SK-N-SH (cell line): ENCODE measurements around the gene SRD5A3. TPM values are rescaled to one million over a fixed set of nuclear protein-coding genes. Genes with fewer than 3 reads are reported as not detected.

Source experiments
- CTCF ChIA-PET: fragments of 300-600, 350-600 bp; formaldehyde crosslinking; extraction: SDS; loops from one replicate; lab custom pipeline; 2021; lab: Yijun Ruan, JAX
- POLR2A ChIA-PET: fragments of 350-600 bp; sonication (Branson Sonifier 250); formaldehyde crosslinking; extraction: SDS; loops from one replicate; lab custom pipeline; 2020; ENCODE audit warnings: antibody characterized with exemption, inconsistent platforms; lab: Yijun Ruan, JAX
- DNase-seq: peaks from one replicate; pipeline ENCODE4 v3.0.0; 2012
- H2AFZ ChIP-seq: fragments of 200-600 bp; sonication (generic); 2 replicates; pipeline ENCODE4 v1.8.1; 2016; ENCODE audit warnings: antibody characterized with exemption, mild to moderate bottlenecking, low read depth
- H3F3A ChIP-seq: fragments of 200-600 bp; sonication (generic); replicated peaks from 2 replicates; pipeline ENCODE3; 2016; ENCODE audit warnings: antibody characterized with exemption, mild to moderate bottlenecking; ENCODE audit not compliant: insufficient read depth
- H3K27ac ChIP-seq, 2 experiments: fragments of 200-500 bp in 1 of 2; fragments of 200-600 bp in 1 of 2; sonication (Bioruptor generic) in 1 of 2; sonication (generic), shearing (Covaris generic) in 1 of 2; 2 replicates each; pipeline versions ENCODE4 v1.5.1 to v1.6.1; 2014 to 2016; ENCODE audit warnings: low read depth in 2 of 2, inconsistent platforms in 1 of 2, low read length in 1 of 2, mild to moderate bottlenecking in 1 of 2, mixed read lengths in 1 of 2
- H3K27me3 ChIP-seq: fragments of 200-600 bp; sonication (generic), shearing (Covaris generic); 2 replicates; pipeline ENCODE4 v1.6.1; 2016; ENCODE audit warnings: mixed run types; ENCODE audit not compliant: insufficient read depth
- H3K36me3 ChIP-seq, 2 experiments: fragments of 200-500 bp in 1 of 2; fragments of 200-600 bp in 1 of 2; sonication (Bioruptor generic) in 1 of 2; sonication (generic) in 1 of 2; replicated peaks in 1 of 2; 2 replicates each; pipeline versions ENCODE3 to v1.5.1; 2014 to 2016; ENCODE audit warnings: low read length in 1 of 2, mild to moderate bottlenecking in 1 of 2; ENCODE audit not compliant: insufficient read depth in 2 of 2, control insufficient read depth in 1 of 2
- H3K4me1 ChIP-seq, 2 experiments: fragments of 200-500 bp in 1 of 2; fragments of 200-600 bp in 1 of 2; sonication (Bioruptor generic) in 1 of 2; sonication (generic), shearing (Covaris generic) in 1 of 2; 2 replicates each; pipeline versions ENCODE4 v1.5.1 to v1.6.1; 2014 to 2016; ENCODE audit warnings: low read depth in 1 of 2, low read length in 1 of 2, mixed run types in 1 of 2; ENCODE audit not compliant: insufficient read depth in 2 of 2, control insufficient read depth in 1 of 2
- H3K4me2 ChIP-seq: fragments of 200-600 bp; sonication (generic), shearing (Covaris generic); 2 replicates; pipeline ENCODE4 v1.6.1; 2017; ENCODE audit warnings: mixed run types
- H3K4me3 ChIP-seq, 2 experiments: fragments of 200-500 bp in 1 of 2; fragments of 200-600 bp in 1 of 2; sonication (Bioruptor generic) in 1 of 2; sonication (generic), shearing (Covaris generic) in 1 of 2; 2 replicates each; pipeline versions ENCODE4 v1.5.1 to v1.8.1; 2014 to 2016; ENCODE audit warnings: low read depth in 2 of 2, inconsistent platforms in 1 of 2, low read length in 1 of 2, mild to moderate bottlenecking in 1 of 2, mixed read lengths in 1 of 2, moderate library complexity in 1 of 2
- H3K79me2 ChIP-seq: fragments of 200-600 bp; sonication (generic); 2 replicates; pipeline ENCODE4 v1.8.1; 2017; ENCODE audit warnings: mild to moderate bottlenecking; ENCODE audit not compliant: insufficient read depth
- H3K9ac ChIP-seq: fragments of 200-600 bp; sonication (generic); 2 replicates; pipeline ENCODE4 v1.6.1; 2017; ENCODE audit warnings: mixed run types
- H3K9me2 ChIP-seq: fragments of 200-600 bp; sonication (generic); 2 replicates; pipeline ENCODE4 v1.6.1; 2017; ENCODE audit warnings: mixed run types
- H3K9me3 ChIP-seq: fragments of 200-600 bp; sonication (generic); 2 replicates; pipeline ENCODE4 v1.6.1; 2017; ENCODE audit warnings: mixed run types, mild to moderate bottlenecking, moderate library complexity
- H4K20me1 ChIP-seq: fragments of 200-600 bp; sonication (generic); 2 replicates; pipeline ENCODE4 v1.6.1; 2017; ENCODE audit warnings: mild to moderate bottlenecking, mixed run types; ENCODE audit not compliant: insufficient read depth
- ELF1 ChIP-seq: IDR thresholded peaks from 2 replicates; pipeline ENCODE4 v1.4.0; 2012
- EZH2phosphoT487 ChIP-seq: fragments of 200-600 bp; sonication (generic); IDR thresholded peaks from 2 replicates; pipeline ENCODE4 v1.6.1; 2017; ENCODE audit warnings: low read depth, mixed run types, mild to moderate bottlenecking, antibody characterized with exemption, moderate library complexity, borderline replicate concordance
- FOXJ3 ChIP-seq: sonication (generic); formaldehyde crosslinking; IDR thresholded peaks from 2 replicates; pipeline ENCODE4 v1.5.1; 2020; ENCODE audit warnings: mild to moderate bottlenecking, missing genetic modification reagents
- GABPA ChIP-seq: IDR thresholded peaks from 2 replicates; pipeline ENCODE4 v1.4.0; 2012; ENCODE audit warnings: low read depth, mild to moderate bottlenecking
- MXI1 ChIP-seq: IDR thresholded peaks from 2 replicates; pipeline ENCODE4 v1.6.1; 2012; ENCODE audit warnings: mild to moderate bottlenecking, low read depth, low read length, improper control_type of control experiment
- RFX5 ChIP-seq: IDR thresholded peaks from 2 replicates; pipeline ENCODE4 v1.6.1; 2012; ENCODE audit warnings: mild to moderate bottlenecking, improper control_type of control experiment, low read length
- TAF1 ChIP-seq: IDR thresholded peaks from 2 replicates; pipeline ENCODE4 v1.6.1; 2012; ENCODE audit warnings: low read depth, mild to moderate bottlenecking, low read length, moderate library complexity, borderline replicate concordance
- YY1 ChIP-seq: IDR thresholded peaks from 2 replicates; pipeline ENCODE4 v1.4.0; 2012; ENCODE audit warnings: low read depth, mild to moderate bottlenecking
- WGBS: methylation state at CpG from one replicate; pipeline ENCODE4 v1.1.6; 2017; ENCODE audit warnings: low lambda C conversion rate; 5-methylcytosine and 5-hydroxymethylcytosine counted together
- polyA plus RNA-seq, 3 experiments: library from polyadenylated mRNA; depleted of rRNA; stranded (reverse); fragments of >200 nt; gene quantifications; 2 replicates each; pipeline ENCODE4 v1.2.3, GENCODE V29; 2012
- TF ChIP-seq, protein P1 (sequence below): fragments of 200-600 bp; sonication (generic); IDR thresholded peaks from 2 replicates; pipeline ENCODE4 v1.6.1; 2017; ENCODE audit warnings: antibody characterized with exemption, mild to moderate bottlenecking, moderate library complexity
- TF ChIP-seq, protein P2 (sequence below): IDR thresholded peaks from 2 replicates; pipeline ENCODE4 v1.4.0; 2012; ENCODE audit warnings: low read depth, borderline replicate concordance
- TF ChIP-seq, protein P3 (sequence below): IDR thresholded peaks from 2 replicates; pipeline ENCODE4 v1.4.0; 2012; ENCODE audit warnings: low read depth
- TF ChIP-seq, protein P4 (sequence below): fragments of 150-350 bp; IDR thresholded peaks from 2 replicates; pipeline ENCODE4 v1.6.1; 2016; ENCODE audit warnings: mild to moderate bottlenecking, low read depth, low read length
- TF ChIP-seq, protein P5 (sequence below): IDR thresholded peaks from 2 replicates; pipeline ENCODE4 v1.4.0; 2012; ENCODE audit warnings: low read depth, borderline replicate concordance
- TF ChIP-seq, protein P6 (sequence below): IDR thresholded peaks from 2 replicates; pipeline ENCODE4 v1.6.1; 2012; ENCODE audit warnings: mild to moderate bottlenecking, low read depth, low read length, moderate library complexity

The SRD5A3 gene
- polyA plus RNA-seq, 1 of the 3 experiments (the other 2 are of a cell fraction) = 5.1 TPM

DNA sequence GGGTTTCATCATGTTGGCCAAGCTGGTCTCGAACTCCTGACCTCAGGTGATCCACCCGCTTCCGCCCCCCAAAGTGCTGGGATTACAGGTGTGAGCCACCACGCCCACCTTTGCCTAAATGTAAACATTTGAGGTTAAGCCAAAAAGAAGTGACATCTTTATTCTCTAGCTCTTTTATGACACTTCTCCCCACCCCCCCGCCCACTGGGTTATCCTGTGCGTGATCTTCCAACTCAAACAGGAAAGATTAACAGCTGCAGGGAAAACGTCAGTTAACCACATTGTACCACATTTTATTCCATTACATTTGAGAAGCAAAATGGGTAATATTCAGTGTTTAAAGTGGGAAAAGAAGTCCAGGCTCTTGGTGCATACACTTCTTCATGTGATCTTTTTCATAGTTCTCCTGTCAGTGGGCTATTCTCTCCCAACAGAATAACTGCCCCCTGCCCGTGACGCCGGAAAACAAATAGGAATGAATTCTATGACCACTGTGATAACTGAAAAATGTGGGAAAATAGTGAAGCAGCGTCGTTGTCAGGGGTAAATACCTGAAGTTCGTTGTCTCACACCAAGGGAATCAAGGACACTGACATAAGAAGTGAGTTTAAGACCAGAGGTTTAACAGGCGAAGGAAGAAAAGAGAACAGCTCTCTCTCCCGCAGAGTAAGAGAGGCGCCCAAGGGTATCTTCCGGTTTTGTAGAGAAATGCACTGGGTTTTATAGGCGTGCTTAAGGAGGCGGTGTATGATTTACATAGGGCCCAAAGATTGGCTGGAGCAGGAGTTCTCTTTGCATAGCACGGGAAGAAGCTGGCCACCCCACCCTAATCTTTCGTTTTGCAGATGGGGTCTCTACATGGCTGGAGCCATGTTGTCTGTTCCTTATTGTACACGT, 9.7 kb upstream of the SRD5A3 start:
- Histone ChIP-seq H3K4me3 (no peak overlapping the region), H3K79me2 (no peaks in the 10 kb centered on the region), H4K20me1 (no peaks in the 10 kb centered on the region), H3K27me3 (no peaks in the 10 kb centered on the region), H3K9ac (no peak overlapping the region), H3K4me2 (no peak overlapping the region), H3K27ac (no peak overlapping the region), H3K36me3 (no peaks in the 10 kb centered on the region), H2AFZ (no peak overlapping the region), H3K9me2 (no peaks in the 10 kb centered on the region), H3F3A (no peaks in the 10 kb centered on the region), H3K4me1 (no peaks in the 10 kb centered on the region), H3K9me3 (no peaks in the 10 kb centered on the region)
- 70% methylated on average over 22 of the region's 22 CpGs for WGBS
- ChIA-PET POLR2A (no interaction called here), CTCF (interaction anchor here (1.0 to 2.2 kb wide), 4 partner anchors 9 to 365 kb away, joined by 3 to 6 read pairs (median 4); partner anchors contain the start of gene SRD5A3)
- no peak for DNase-seq
- TF ChIP-seq, protein P1, sequence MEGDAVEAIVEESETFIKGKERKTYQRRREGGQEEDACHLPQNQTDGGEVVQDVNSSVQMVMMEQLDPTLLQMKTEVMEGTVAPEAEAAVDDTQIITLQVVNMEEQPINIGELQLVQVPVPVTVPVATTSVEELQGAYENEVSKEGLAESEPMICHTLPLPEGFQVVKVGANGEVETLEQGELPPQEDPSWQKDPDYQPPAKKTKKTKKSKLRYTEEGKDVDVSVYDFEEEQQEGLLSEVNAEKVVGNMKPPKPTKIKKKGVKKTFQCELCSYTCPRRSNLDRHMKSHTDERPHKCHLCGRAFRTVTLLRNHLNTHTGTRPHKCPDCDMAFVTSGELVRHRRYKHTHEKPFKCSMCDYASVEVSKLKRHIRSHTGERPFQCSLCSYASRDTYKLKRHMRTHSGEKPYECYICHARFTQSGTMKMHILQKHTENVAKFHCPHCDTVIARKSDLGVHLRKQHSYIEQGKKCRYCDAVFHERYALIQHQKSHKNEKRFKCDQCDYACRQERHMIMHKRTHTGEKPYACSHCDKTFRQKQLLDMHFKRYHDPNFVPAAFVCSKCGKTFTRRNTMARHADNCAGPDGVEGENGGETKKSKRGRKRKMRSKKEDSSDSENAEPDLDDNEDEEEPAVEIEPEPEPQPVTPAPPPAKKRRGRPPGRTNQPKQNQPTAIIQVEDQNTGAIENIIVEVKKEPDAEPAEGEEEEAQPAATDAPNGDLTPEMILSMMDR = no peak
- TF ChIP-seq, protein P2, sequence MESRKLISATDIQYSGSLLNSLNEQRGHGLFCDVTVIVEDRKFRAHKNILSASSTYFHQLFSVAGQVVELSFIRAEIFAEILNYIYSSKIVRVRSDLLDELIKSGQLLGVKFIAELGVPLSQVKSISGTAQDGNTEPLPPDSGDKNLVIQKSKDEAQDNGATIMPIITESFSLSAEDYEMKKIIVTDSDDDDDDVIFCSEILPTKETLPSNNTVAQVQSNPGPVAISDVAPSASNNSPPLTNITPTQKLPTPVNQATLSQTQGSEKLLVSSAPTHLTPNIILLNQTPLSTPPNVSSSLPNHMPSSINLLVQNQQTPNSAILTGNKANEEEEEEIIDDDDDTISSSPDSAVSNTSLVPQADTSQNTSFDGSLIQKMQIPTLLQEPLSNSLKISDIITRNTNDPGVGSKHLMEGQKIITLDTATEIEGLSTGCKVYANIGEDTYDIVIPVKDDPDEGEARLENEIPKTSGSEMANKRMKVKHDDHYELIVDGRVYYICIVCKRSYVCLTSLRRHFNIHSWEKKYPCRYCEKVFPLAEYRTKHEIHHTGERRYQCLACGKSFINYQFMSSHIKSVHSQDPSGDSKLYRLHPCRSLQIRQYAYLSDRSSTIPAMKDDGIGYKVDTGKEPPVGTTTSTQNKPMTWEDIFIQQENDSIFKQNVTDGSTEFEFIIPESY = no peak
- TF ChIP-seq FOXJ3 (CRISPR knock-in tag) = no peak
- no peak for TF ChIP-seq MXI1
- no peak for TF ChIP-seq ELF1

DNA sequence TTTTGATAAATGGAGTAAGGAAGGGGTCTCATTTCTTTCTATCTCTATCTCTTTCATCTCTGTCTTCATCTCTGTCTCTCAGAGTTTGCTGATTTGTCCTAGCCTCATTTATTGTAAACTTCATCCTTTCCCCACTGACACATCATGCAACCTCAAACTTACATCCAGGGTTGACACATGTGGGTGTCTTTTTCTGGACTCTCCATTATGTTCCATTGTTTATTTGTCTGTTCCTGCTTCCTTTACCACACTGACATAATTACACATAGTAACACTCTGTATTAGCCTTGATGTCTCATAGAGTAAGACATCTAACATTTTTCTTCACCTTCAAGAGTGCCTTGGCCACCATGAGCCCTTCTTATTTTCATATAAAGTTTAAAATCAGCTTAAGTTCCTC, 8.1 kb upstream of the SRD5A3 start:
- TF ChIP-seq TAF1 (no peak), YY1 (no peak), MXI1 (no peak), FOXJ3 (CRISPR knock-in tag) (no peak), EZH2phosphoT487 (no peak), GABPA (no peak), ELF1 (no peak), RFX5 (no peak)
- TF ChIP-seq, protein P3, sequence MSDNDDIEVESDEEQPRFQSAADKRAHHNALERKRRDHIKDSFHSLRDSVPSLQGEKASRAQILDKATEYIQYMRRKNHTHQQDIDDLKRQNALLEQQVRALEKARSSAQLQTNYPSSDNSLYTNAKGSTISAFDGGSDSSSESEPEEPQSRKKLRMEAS = no peak
- TF ChIP-seq, protein P4, sequence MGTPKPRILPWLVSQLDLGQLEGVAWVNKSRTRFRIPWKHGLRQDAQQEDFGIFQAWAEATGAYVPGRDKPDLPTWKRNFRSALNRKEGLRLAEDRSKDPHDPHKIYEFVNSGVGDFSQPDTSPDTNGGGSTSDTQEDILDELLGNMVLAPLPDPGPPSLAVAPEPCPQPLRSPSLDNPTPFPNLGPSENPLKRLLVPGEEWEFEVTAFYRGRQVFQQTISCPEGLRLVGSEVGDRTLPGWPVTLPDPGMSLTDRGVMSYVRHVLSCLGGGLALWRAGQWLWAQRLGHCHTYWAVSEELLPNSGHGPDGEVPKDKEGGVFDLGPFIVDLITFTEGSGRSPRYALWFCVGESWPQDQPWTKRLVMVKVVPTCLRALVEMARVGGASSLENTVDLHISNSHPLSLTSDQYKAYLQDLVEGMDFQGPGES = no peak
- TF ChIP-seq, protein P5, sequence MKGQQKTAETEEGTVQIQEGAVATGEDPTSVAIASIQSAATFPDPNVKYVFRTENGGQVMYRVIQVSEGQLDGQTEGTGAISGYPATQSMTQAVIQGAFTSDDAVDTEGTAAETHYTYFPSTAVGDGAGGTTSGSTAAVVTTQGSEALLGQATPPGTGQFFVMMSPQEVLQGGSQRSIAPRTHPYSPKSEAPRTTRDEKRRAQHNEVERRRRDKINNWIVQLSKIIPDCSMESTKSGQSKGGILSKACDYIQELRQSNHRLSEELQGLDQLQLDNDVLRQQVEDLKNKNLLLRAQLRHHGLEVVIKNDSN = no peak
- TF ChIP-seq, protein P6, sequence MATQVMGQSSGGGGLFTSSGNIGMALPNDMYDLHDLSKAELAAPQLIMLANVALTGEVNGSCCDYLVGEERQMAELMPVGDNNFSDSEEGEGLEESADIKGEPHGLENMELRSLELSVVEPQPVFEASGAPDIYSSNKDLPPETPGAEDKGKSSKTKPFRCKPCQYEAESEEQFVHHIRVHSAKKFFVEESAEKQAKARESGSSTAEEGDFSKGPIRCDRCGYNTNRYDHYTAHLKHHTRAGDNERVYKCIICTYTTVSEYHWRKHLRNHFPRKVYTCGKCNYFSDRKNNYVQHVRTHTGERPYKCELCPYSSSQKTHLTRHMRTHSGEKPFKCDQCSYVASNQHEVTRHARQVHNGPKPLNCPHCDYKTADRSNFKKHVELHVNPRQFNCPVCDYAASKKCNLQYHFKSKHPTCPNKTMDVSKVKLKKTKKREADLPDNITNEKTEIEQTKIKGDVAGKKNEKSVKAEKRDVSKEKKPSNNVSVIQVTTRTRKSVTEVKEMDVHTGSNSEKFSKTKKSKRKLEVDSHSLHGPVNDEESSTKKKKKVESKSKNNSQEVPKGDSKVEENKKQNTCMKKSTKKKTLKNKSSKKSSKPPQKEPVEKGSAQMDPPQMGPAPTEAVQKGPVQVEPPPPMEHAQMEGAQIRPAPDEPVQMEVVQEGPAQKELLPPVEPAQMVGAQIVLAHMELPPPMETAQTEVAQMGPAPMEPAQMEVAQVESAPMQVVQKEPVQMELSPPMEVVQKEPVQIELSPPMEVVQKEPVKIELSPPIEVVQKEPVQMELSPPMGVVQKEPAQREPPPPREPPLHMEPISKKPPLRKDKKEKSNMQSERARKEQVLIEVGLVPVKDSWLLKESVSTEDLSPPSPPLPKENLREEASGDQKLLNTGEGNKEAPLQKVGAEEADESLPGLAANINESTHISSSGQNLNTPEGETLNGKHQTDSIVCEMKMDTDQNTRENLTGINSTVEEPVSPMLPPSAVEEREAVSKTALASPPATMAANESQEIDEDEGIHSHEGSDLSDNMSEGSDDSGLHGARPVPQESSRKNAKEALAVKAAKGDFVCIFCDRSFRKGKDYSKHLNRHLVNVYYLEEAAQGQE = no peak
- Histone ChIP-seq H3K79me2 (no peaks in the 10 kb centered on the region), H3F3A (no peaks in the 10 kb centered on the region), H3K9ac (no peak overlapping the region), H3K27me3 (no peaks in the 10 kb centered on the region; the same call in 1 of the 2 replicates), H3K9me3 (no peaks in the 10 kb centered on the region), H3K27ac (no peak overlapping the region), H3K9me2 (no peaks in the 10 kb centered on the region), H3K4me2 (no peak overlapping the region), H3K4me1 (no peaks in the 10 kb centered on the region), H2AFZ (no peak overlapping the region), H4K20me1 (no peaks in the 10 kb centered on the region), H3K36me3 (no peaks in the 10 kb centered on the region), H3K4me3 (no peak overlapping the region)
- ChIA-PET CTCF (interaction anchor here (1.0 kb wide), 1 partner anchor 367 kb away, joined by 3 read pairs; no protein-coding TSS in a partner anchor), POLR2A (no interaction called here)
- no peak for DNase-seq
